Measurements from ENCODE around the gene TPM4. TPM values are rescaled to one million over a fixed set of nuclear protein-coding genes. Genes with fewer than 3 reads are reported as not detected.
A peak's percentile ranks its signal among the peaks of the same experiment; 100 is the strongest.
"Not testable (repeated sequence)": the region's sequence is repeated elsewhere in the genome, so short reads cannot be mapped to it uniquely, and the experiment has no call there.

TPM4 gene
- total RNA-seq, 1 donor from 2014 or later: 386 TPM

GRCh38 chr19:16115301-16116039, 39.2 kb downstream of the TPM4 start:
- Histone ChIP-seq H3K4me3 (no peak overlapping the region), H3K4me1 (peaks cover 37% of the 10 kb centered on the region), H3K9me3 (no peaks in the 10 kb centered on the region), H3K36me3 (peaks cover 39% of the 10 kb centered on the region), H3K27ac (no peak overlapping the region), H3K27me3 (no peaks in the 10 kb centered on the region)
- ATAC-seq (no peak), DNase-seq (no peak)
- TF ChIP-seq CTCF (IDR thresholded peaks at IDR 0.05): no peak
- intact Hi-C loops (cut with DNase I): no loop called here

- Histone ChIP-seq H3K27me3 (no peaks in the 10 kb centered on the region), H3K4me1 (peaks cover 37% of the 10 kb centered on the region), H3K9me3 (no peaks in the 10 kb centered on the region), H3K27ac (no peak overlapping the region), H3K4me3 (no peak overlapping the region), H3K36me3 (peaks cover 45% of the 10 kb centered on the region)
- no peak for ATAC-seq
- intact Hi-C loops (cut with DNase I): no loop called here
- DNase-seq: no peak
- TF ChIP-seq CTCF (IDR thresholded peaks at IDR 0.05): no peak
These were observed 39.8 kb downstream of the TPM4 start for GRCh38 chr19:16116067-16116466.

GRCh38 chr19:16117594-16118033, 41.3 kb downstream of the TPM4 start:
- Histone ChIP-seq H3K4me3 (no peak overlapping the region), H3K4me1 (peaks cover 32% of the 10 kb centered on the region), H3K27me3 (no peaks in the 10 kb centered on the region), H3K36me3 (peaks cover 60% of the 10 kb centered on the region), H3K9me3 (no peaks in the 10 kb centered on the region), H3K27ac (no peak overlapping the region)
- ATAC-seq: no peak
- TF ChIP-seq CTCF (IDR thresholded peaks at IDR 0.05): no peak
- intact Hi-C loops (cut with DNase I): no loop called here
- no peak for DNase-seq

GRCh38 chr19:16118489-16119033, 42.3 kb downstream of the TPM4 start:
- Histone ChIP-seq H3K4me1 (peaks cover 23% of the 10 kb centered on the region), H3K9me3 (no peaks in the 10 kb centered on the region), H3K4me3 (no peak overlapping the region), H3K36me3 (peaks cover 69% of the 10 kb centered on the region), H3K27ac (peak overlapping the region; percentile 51), H3K27me3 (no peaks in the 10 kb centered on the region)
- intact Hi-C loops (cut with DNase I): no loop called here
- ATAC-seq: peak; percentile 84
- no peak for TF ChIP-seq CTCF (IDR thresholded peaks at IDR 0.05)
- DNase-seq: peak; percentile 72

GRCh38 chr19:16119075-16119857, 43.0 kb downstream of the TPM4 start:
- H3K4me3 ChIP-seq; DNase-seq; H3K9me3 ChIP-seq; intact Hi-C loops (cut with DNase I); H3K27me3 ChIP-seq: not testable (repeated sequence)
- Histone ChIP-seq H3K36me3 (peaks cover 76% of the 10 kb centered on the region), H3K27ac (peak overlapping the region; percentile 51), H3K4me1 (peaks cover 17% of the 10 kb centered on the region)
- peak; percentile 54 for ATAC-seq

- Histone ChIP-seq H3K27me3 (no peaks in the 10 kb centered on the region), H3K4me3 (no peak overlapping the region), H3K36me3 (peaks cover 87% of the 10 kb centered on the region), H3K27ac (no peak overlapping the region), H3K4me1 (peaks cover 4% of the 10 kb centered on the region), H3K9me3 (no peaks in the 10 kb centered on the region)
- intact Hi-C loops (cut with DNase I): no loop called here
- no peak for DNase-seq
- ATAC-seq: no peak
- TF ChIP-seq CTCF (IDR thresholded peaks at IDR 0.05): no peak
These were observed 44.8 kb downstream of the TPM4 start for GRCh38 chr19:16121141-16121540.

Data from upper lobe of right lung (tissue), 1 donor.